Parathyroid adenoma (tissue), 2 donors: ENCODE measurements around the gene CDH13.
A peak's percentile ranks its signal among the peaks of the same experiment; 100 is the strongest.

Experiments used
- H2AFZ ChIP-seq: fragments of 300-600 bp; sonication (generic); one replicate; pipeline ENCODE4 v1.7.0; 2017; ENCODE audit warnings: antibody characterized with exemption, mild to moderate bottlenecking
- H3K27ac ChIP-seq: fragments of 300-600 bp; sonication (generic); one replicate; pipeline ENCODE4 v1.7.0; 2017
- H3K27me3 ChIP-seq: fragments of 300-600 bp; sonication (generic); one replicate; pipeline ENCODE4 v1.7.0; 2017; ENCODE audit warnings: low read length; ENCODE audit not compliant: control insufficient read depth, insufficient read depth
- H3K36me3 ChIP-seq: fragments of 300-600 bp; sonication (generic); one replicate; pipeline ENCODE4 v1.7.0; 2017; ENCODE audit warnings: low read length; ENCODE audit not compliant: control insufficient read depth, insufficient read depth
- H3K4me1 ChIP-seq: fragments of 300-600 bp; sonication (generic); one replicate; pipeline ENCODE4 v1.7.0; 2017; ENCODE audit warnings: control low read depth
- H3K4me2 ChIP-seq: fragments of 300-600 bp; sonication (generic); one replicate; pipeline ENCODE4 v1.7.0; 2017; ENCODE audit warnings: low read length
- H3K4me3 ChIP-seq: fragments of 300-600 bp; sonication (generic); one replicate; pipeline ENCODE4 v1.7.0; 2017; ENCODE audit warnings: low read depth, low read length
- H3K79me2 ChIP-seq: fragments of 300-600 bp; sonication (generic); one replicate; pipeline ENCODE4 v1.7.0; 2017; ENCODE audit warnings: control low read depth
- H3K9ac ChIP-seq: fragments of 300-600 bp; sonication (generic); one replicate; pipeline ENCODE4 v1.7.0; 2017; ENCODE audit warnings: mild to moderate bottlenecking
- H3K9me3 ChIP-seq: fragments of 300-600 bp; sonication (generic); one replicate; pipeline ENCODE4 v1.7.0; 2017; ENCODE audit warnings: low read length; ENCODE audit not compliant: control insufficient read depth
- CTCF ChIP-seq: fragments of 300-600 bp; sonication (generic); IDR thresholded peaks from one replicate; pipeline ENCODE4 v1.7.0; 2017; ENCODE audit warnings: antibody characterized with exemption, mild to moderate bottlenecking
- donor health status: primary hyperparathyroidism.

Gene CDH13

GRCh38 chr16:83211711-83212110 lies 584.9 kb downstream of the CDH13 start:
- Histone ChIP-seq H3K27me3 (no peaks in the 10 kb centered on the region), H3K4me3 (no peak overlapping the region), H3K36me3 (no peaks in the 10 kb centered on the region), H3K27ac (no peak overlapping the region), H3K4me2 (no peak overlapping the region), H2AFZ (no peak overlapping the region), H3K9ac (no peak overlapping the region), H3K79me2 (no peaks in the 10 kb centered on the region), H3K9me3 (no peaks in the 10 kb centered on the region), H3K4me1 (no peaks in the 10 kb centered on the region)
- no peak for TF ChIP-seq CTCF

GRCh38 chr16:83212301-83212841 lies 585.6 kb downstream of the CDH13 start:
- Histone ChIP-seq H3K27me3 (no peaks in the 10 kb centered on the region), H3K36me3 (no peaks in the 10 kb centered on the region), H3K9me3 (no peaks in the 10 kb centered on the region), H3K4me2 (no peak overlapping the region), H2AFZ (no peak overlapping the region), H3K79me2 (no peaks in the 10 kb centered on the region), H3K9ac (no peak overlapping the region), H3K4me1 (no peaks in the 10 kb centered on the region), H3K4me3 (no peak overlapping the region), H3K27ac (no peak overlapping the region)
- TF ChIP-seq CTCF: no peak

DNA sequence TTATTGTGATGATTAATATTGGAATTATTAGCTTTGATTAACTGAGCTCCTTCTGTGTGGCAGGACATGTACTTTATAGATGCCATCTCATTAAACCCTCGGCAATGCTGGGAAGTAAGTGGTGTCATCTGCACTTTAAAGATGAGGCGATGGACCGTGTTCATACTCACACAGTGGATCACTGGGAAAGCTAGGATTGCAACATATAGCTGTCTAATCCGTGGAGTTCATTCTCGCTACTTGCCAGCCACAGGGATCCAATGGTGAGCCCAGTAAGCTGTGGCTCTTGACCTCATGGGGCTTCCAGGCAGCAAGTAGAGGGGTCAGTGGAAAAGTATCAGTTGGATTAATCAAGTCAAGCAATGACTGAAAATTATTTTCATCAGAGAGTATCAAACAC lies 587.9 kb downstream of the CDH13 start:
- Histone ChIP-seq H3K4me3 (no peak overlapping the region), H3K9me3 (no peaks in the 10 kb centered on the region), H3K9ac (no peak overlapping the region), H3K36me3 (no peaks in the 10 kb centered on the region), H2AFZ (no peak overlapping the region), H3K4me1 (no peaks in the 10 kb centered on the region), H3K4me2 (no peak overlapping the region), H3K27ac (no peak overlapping the region), H3K79me2 (no peaks in the 10 kb centered on the region), H3K27me3 (no peaks in the 10 kb centered on the region)
- no peak for TF ChIP-seq CTCF

DNA sequence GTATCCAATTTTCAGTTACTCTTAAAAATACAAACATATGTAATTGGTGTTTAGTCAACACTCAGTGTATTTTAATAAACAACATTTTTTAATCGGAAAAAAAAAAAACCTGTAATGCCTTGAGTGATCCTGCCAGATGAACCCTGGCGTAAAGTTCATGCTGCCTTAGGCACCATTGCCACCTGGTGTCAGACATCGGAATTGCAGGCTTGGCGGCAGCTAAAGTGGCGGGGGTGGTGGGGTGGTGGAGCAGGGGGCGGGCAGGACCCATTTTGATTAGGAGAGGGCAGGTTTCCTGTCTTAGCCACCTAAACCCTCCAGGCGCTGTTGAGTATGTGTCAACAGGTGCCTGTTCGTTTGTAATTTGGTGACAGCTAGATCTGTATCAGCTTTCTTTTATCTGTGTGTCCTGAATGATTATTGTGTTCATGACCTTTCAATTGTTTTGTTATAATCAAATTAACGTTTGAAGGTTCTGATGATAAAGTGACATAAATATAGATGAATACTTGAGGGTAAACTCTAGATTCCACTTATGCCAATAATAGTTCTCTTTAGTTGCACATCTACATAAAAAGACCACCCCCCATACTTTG lies 588.7 kb downstream of the CDH13 start:
- Histone ChIP-seq H3K4me3 (no peak overlapping the region), H3K27ac (no peak overlapping the region), H3K9me3 (no peaks in the 10 kb centered on the region), H3K27me3 (no peaks in the 10 kb centered on the region), H3K36me3 (no peaks in the 10 kb centered on the region), H3K4me2 (no peak overlapping the region), H3K79me2 (no peaks in the 10 kb centered on the region), H3K4me1 (no peaks in the 10 kb centered on the region), H3K9ac (no peak overlapping the region), H2AFZ (no peak overlapping the region)
- peak; percentile 28 for TF ChIP-seq CTCF

GRCh38 chr16:83219285-83219684 lies 592.5 kb downstream of the CDH13 start:
- Histone ChIP-seq H3K9ac (no peak overlapping the region), H3K27ac (no peak overlapping the region), H2AFZ (no peak overlapping the region), H3K36me3 (no peaks in the 10 kb centered on the region), H3K4me1 (no peaks in the 10 kb centered on the region), H3K4me2 (no peak overlapping the region), H3K79me2 (no peaks in the 10 kb centered on the region), H3K27me3 (no peaks in the 10 kb centered on the region), H3K9me3 (no peaks in the 10 kb centered on the region), H3K4me3 (no peak overlapping the region)
- TF ChIP-seq CTCF: no peak
